ENCODE results near the gene MYO1D. TPM values are rescaled to one million over a fixed set of nuclear protein-coding genes. Genes with fewer than 3 reads are reported as not detected.
"Not testable (repeated sequence)": the region's sequence is repeated elsewhere in the genome, so short reads cannot be mapped to it uniquely, and the experiment has no call there.

The MYO1D gene
- total RNA-seq, 1 experiment from 2014 or later = 9.0 TPM

DNA sequence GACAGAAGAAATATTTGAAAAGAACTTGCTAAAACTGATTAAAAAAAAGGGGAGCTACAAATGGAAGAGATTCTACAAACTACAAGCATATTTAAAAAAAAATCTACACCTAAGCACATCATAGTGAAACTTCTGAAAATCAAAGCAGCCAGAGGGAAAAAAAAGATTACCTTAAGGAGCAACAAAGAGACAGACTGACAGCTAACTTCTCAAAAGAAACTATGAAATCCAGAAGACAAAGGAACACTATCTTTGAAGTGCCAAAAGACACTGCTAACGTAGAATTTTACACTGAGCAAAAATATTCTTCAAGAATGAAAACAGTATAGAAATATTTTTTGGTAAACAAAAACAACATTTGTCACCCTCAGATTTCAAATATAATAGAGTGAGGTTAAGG, 151.2 kb downstream of the MYO1D start:
- in situ Hi-C loops (cut with HindIII; ENCODE audit: low pct_unique_long_range_greater_than_20kb, low sequenced_read_pairs) = no loop called here
- DNase-seq (ENCODE audit: low read depth) = no peak

- DNase-seq (ENCODE audit: low read depth) = no peak
- in situ Hi-C loops (cut with HindIII; ENCODE audit: low pct_unique_long_range_greater_than_20kb, low sequenced_read_pairs) = no loop called here
Observed at GRCh38 chr17:32723310-32723955, 153.5 kb downstream of the MYO1D start.

DNA sequence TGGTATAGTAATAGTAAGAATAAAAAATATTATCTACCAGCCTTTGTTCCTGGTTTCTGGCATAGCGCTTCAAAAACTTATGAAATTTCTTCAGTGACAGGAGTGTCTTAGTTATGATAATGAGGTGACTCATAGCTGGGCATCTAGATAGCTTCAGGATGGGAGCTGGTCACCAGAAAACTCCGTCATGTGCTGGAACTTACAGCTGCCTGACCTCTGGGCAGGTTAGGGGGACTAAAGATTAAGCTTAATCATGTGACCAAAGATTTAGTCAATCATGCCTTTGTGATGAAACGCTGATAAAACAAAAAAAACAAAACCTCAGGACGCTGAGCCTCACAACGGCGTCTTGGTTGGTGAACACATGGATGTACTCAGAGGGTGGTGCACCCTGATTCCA, 154.2 kb downstream of the MYO1D start:
- no peak for DNase-seq (ENCODE audit: low read depth)
- in situ Hi-C loops (cut with HindIII; ENCODE audit: low pct_unique_long_range_greater_than_20kb, low sequenced_read_pairs) = no loop called here

DNA sequence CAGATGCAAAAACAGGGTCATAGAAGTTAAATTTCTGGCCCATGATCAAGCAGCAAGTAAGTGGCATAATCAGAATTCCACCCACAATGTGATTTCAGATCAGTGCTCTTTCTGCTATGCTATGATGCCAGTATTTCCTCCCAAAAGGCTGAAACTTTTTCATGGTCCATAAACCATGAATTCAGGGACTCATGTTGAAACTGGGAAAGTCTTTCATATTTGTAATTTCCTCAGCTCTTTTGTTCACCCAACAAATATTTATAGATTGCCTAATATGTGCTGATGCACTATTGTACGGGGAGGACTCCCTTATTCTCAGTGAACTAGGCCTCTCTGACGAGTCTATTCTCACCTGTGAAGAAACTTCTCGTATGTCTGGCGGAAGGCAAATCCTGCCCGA, 156.3 kb downstream of the MYO1D start:
- in situ Hi-C loops (cut with HindIII; ENCODE audit: low pct_unique_long_range_greater_than_20kb, low sequenced_read_pairs) = no loop called here
- no peak for DNase-seq (ENCODE audit: low read depth)

DNA sequence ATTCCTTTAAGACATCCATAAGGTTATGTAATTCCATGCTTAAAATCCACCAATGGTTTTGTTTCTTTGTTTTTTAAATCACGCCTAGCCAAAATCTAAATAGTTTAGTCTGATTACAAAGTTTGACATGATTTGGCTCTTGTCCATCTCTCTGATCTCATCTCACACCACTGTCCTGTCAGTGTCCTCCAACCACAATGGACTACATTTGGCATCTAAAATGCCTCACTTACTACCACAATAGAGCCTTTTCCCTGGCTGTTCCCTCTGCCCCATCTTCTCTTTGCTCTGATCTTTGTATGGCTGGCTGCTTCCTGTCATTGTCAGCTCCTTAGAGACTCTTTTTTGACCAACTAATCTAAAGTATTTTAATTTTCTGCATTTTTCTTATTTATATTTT, 157.2 kb downstream of the MYO1D start:
- no peak for DNase-seq (ENCODE audit: low read depth)
- in situ Hi-C loops (cut with HindIII; ENCODE audit: low pct_unique_long_range_greater_than_20kb, low sequenced_read_pairs) = no loop called here

- in situ Hi-C loops (cut with HindIII; ENCODE audit: low pct_unique_long_range_greater_than_20kb, low sequenced_read_pairs); DNase-seq (ENCODE audit: low read depth): not testable (repeated sequence)
Observed at GRCh38 chr17:32714922-32715321, 162.0 kb downstream of the MYO1D start.

DNA sequence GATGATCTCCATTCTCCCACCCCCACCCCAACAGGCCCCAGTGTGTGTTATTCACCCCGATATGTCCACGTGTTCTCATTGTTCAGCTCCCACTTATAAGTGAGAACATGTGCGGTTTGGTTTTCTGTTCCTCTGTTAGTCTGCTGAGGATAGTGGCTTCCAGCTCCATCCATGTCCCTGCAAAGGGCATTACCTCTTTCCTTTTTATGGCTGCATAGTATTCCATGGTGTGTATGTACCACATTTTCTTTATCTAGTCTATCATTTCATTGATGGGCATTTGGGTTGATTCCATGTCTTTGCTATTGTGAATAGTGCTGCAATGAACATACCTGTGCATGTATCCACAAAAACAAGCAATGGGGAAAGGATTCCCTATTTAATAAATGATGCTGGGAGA, 162.7 kb downstream of the MYO1D start:
- DNase-seq (ENCODE audit: low read depth); in situ Hi-C loops (cut with HindIII; ENCODE audit: low pct_unique_long_range_greater_than_20kb, low sequenced_read_pairs): not testable (repeated sequence)

DNA sequence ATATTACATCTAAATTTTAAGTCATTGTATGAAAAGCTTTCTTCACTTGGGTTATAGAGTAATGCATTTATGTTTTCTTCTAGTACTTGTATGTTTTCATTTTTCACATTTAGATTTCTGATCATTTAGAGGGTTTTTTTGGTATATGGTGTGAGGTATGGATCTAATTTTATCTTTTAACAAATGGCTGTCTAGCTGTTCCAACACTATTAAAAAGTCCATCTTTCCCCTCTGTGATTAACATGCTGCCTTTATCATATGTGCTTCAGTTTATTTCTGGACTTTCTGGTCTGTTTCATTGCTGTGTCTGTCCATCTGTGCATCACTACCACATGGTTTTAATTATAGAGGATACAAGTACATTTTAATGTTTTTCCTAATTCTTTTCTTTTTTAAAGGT, 163.8 kb downstream of the MYO1D start:
- in situ Hi-C loops (cut with HindIII; ENCODE audit: low pct_unique_long_range_greater_than_20kb, low sequenced_read_pairs) = no loop called here

DNA sequence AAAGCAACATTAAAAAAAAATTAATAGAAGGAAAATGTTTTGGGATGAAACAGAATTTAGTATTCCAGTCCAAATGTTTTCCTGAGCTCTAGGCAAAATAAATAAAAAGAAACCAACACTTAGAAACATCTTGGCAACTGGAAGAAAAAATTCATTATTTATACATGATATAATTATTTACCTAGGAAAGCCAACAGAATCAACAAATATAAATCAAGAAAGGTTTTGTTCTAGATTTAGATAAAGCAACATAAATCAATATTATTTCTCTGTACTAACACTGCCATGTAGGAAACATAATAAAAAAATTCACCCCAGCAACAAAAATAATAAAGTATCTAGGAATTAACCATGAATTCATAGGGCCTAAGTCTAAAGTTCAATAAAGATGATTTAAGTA, 167.4 kb downstream of the MYO1D start:
- DNase-seq (ENCODE audit: low read depth) = no peak
- in situ Hi-C loops (cut with HindIII; ENCODE audit: low pct_unique_long_range_greater_than_20kb, low sequenced_read_pairs) = no loop called here

More for the DNA sequence above, 163.8 kb downstream of the MYO1D start:
- no peak for DNase-seq (ENCODE audit: low read depth)

DNA sequence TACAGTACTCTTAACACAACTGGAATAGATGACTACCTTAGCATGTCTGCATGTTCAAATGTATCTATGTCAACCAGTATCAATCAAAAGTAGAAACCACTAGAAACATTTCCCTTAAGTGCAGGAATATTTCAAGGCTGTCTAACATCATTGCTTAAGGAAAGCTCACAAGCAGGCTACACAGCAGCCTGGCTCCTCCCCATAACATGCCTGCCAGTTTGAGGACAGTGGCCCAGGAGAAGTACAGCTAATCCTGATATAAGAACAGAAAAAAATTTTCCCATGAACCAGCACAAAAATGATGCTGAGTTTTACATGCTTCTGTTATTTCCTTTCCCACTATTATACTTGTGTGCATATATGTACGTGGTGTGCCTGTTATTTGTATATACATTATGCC, 175.1 kb downstream of the MYO1D start:
- in situ Hi-C loops (cut with HindIII; ENCODE audit: low pct_unique_long_range_greater_than_20kb, low sequenced_read_pairs) = no loop called here
- DNase-seq (ENCODE audit: low read depth) = no peak

GRCh38 chr17:32699247-32699646, 177.7 kb downstream of the MYO1D start:
- in situ Hi-C loops (cut with HindIII; ENCODE audit: low pct_unique_long_range_greater_than_20kb, low sequenced_read_pairs) = no loop called here

GRCh38 chr17:32697728-32698625, 178.9 kb downstream of the MYO1D start:
- in situ Hi-C loops (cut with HindIII; ENCODE audit: low pct_unique_long_range_greater_than_20kb, low sequenced_read_pairs) = no loop called here
- no peak for DNase-seq (ENCODE audit: low read depth)

More at GRCh38 chr17:32699247-32699646, 177.7 kb downstream of the MYO1D start:
- DNase-seq (ENCODE audit: low read depth) = no peak

DNA sequence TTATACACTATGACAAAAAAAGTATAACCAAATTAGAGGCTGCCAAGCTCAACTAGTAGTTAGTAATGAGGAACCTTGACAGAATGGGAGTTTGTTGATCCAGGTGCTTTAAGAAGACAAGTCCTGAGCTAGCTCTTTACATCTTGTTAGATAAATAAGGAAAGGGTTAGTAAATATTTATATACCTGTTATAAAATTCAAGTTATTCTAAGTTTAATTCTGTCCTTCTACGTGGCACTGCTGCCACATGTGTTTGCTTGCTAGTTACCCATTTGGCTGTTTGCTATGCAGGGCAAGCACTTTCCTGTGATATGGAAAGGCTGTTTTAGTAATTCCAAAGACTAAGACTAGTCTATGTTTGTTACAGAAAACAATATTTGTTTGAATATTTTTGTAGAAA, 180.5 kb downstream of the MYO1D start:
- in situ Hi-C loops (cut with HindIII; ENCODE audit: low pct_unique_long_range_greater_than_20kb, low sequenced_read_pairs) = no loop called here
- DNase-seq (ENCODE audit: low read depth) = no peak

DNA sequence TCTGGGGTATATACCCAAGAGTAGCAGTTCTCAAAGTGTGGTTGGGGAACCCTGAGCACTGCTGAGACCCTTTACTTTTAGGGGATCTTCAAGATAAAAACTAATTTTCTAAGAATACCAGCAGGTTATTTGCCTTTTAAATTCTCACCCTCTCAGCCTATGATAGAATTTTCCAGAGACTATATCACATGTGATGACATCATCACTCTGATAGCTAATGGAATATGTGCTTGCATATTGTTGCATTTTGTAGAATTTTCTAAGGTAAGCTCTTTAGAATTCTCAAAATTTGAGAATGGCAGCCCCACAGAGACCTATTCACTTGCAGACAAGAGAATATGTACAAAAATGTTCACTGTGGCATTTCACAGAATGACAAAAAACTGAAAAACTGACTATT, 181.1 kb downstream of the MYO1D start:
- in situ Hi-C loops (cut with HindIII; ENCODE audit: low pct_unique_long_range_greater_than_20kb, low sequenced_read_pairs) = no loop called here
- DNase-seq (ENCODE audit: low read depth) = no peak

GRCh38 chr17:32693194-32693897, 183.6 kb downstream of the MYO1D start:
- in situ Hi-C loops (cut with HindIII; ENCODE audit: low pct_unique_long_range_greater_than_20kb, low sequenced_read_pairs) = no loop called here
- no peak for DNase-seq (ENCODE audit: low read depth)

GRCh38 chr17:32692179-32692578, 184.7 kb downstream of the MYO1D start:
- in situ Hi-C loops (cut with HindIII; ENCODE audit: low pct_unique_long_range_greater_than_20kb, low sequenced_read_pairs) = no loop called here
- no peak for DNase-seq (ENCODE audit: low read depth)

DNA sequence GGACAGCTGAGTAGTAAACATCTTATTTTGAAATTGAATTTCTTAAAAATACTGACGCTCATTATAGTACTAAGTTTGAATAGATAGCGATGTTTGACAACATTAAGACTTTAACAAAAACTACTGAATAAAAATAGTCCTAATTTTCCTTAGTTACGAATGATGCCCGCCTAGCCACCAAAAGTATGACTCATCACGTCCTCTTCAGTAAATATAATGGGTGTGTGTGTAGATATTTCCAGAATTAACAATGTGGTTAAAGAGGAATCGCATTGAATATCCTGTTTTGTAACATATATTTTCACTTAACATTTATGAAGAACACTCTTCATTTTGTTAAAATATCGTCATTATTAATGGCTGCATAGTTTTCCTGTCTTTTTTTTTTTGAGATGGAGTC, 187.6 kb downstream of the MYO1D start:
- no peak for DNase-seq (ENCODE audit: low read depth)
- in situ Hi-C loops (cut with HindIII; ENCODE audit: low pct_unique_long_range_greater_than_20kb, low sequenced_read_pairs) = no loop called here

- in situ Hi-C loops (cut with HindIII; ENCODE audit: low pct_unique_long_range_greater_than_20kb, low sequenced_read_pairs) = no loop called here
- no peak for DNase-seq (ENCODE audit: low read depth)
Observed at GRCh38 chr17:32688221-32688620, 188.7 kb downstream of the MYO1D start.
